Neural cell (in vitro differentiated cells): ENCODE results near the gene NIPBL. TPM values are rescaled to one million over a fixed set of nuclear protein-coding genes. Genes with fewer than 3 reads are reported as not detected.

ENCODE experiments used
- H2AFZ ChIP-seq: fragments of 200-600, 300-800 bp; sonication (generic), shearing (Covaris generic); 2 replicates; pipeline ENCODE4 v1.6.0; 2014; ENCODE audit warnings: low read depth, mild to moderate bottlenecking, antibody characterized with exemption, low read length, moderate library complexity
- H3F3A ChIP-seq: fragments of 200-600 bp; shearing (Covaris generic); 2 replicates; pipeline ENCODE4 v1.6.1; 2016; ENCODE audit warnings: mild to moderate bottlenecking, moderate library complexity, mixed read lengths, antibody characterized with exemption, low read length; ENCODE audit not compliant: insufficient read depth, poor library complexity, severe bottlenecking
- H3K27ac ChIP-seq: fragments of 200-600, 300-800 bp; sonication (generic), shearing (Covaris generic); 2 replicates; pipeline ENCODE4 v1.5.1; 2014; ENCODE audit warnings: mild to moderate bottlenecking, low read length, moderate library complexity
- H3K27me3 ChIP-seq: fragments of 300-800, 200-600 bp; sonication (generic), shearing (Covaris generic); 2 replicates; pipeline ENCODE4 v1.6.0; 2014; ENCODE audit warnings: mild to moderate bottlenecking, low read depth, low read length, moderate library complexity; ENCODE audit not compliant: insufficient read depth
- H3K36me3 ChIP-seq: fragments of 300-800, 200-600 bp; sonication (generic), shearing (Covaris generic); 2 replicates; pipeline ENCODE4 v1.5.1; 2014; ENCODE audit warnings: mild to moderate bottlenecking, antibody characterized with exemption, low read length, moderate library complexity; ENCODE audit not compliant: insufficient read depth
- H3K4me2 ChIP-seq: fragments of 300-800, 200-600 bp; sonication (generic), shearing (Covaris generic); 2 replicates; pipeline ENCODE4 v1.6.0; 2014; ENCODE audit warnings: mild to moderate bottlenecking, low read length
- H3K4me3 ChIP-seq: fragments of 300-800, 200-600 bp; sonication (generic), shearing (Covaris generic); 2 replicates; pipeline ENCODE4 v1.5.1; 2014; ENCODE audit warnings: mild to moderate bottlenecking, low read length, moderate library complexity
- H3K79me2 ChIP-seq: fragments of 200-600 bp; shearing (Covaris generic); replicated peaks from 2 replicates; pipeline ENCODE4 v1.6.0; 2014; ENCODE audit warnings: mild to moderate bottlenecking, low read length, moderate library complexity; ENCODE audit not compliant: insufficient read depth
- H3K9ac ChIP-seq: fragments of 300-800, 200-600 bp; sonication (generic), shearing (Covaris generic); 2 replicates; pipeline ENCODE4 v1.6.1; 2016; ENCODE audit warnings: mild to moderate bottlenecking, low read length, mixed read lengths
- H3K9me2 ChIP-seq: fragments of 200-600 bp; shearing (Covaris generic); 2 replicates; pipeline ENCODE4 v1.6.1; 2016; ENCODE audit warnings: mild to moderate bottlenecking, low read length, mixed read lengths; ENCODE audit not compliant: insufficient read depth
- H3K9me3 ChIP-seq: fragments of 200-600, 300-800 bp; sonication (generic), shearing (Covaris generic); 2 replicates; pipeline ENCODE4 v1.6.1; 2016; ENCODE audit warnings: mild to moderate bottlenecking, mixed run types, low read length, moderate library complexity, mixed read lengths
- H4K20me1 ChIP-seq: fragments of 200-600 bp; shearing (Covaris generic); 2 replicates; pipeline ENCODE4 v1.6.1; 2016; ENCODE audit warnings: mild to moderate bottlenecking, mixed run types; ENCODE audit not compliant: insufficient read depth
- CTCF ChIP-seq: fragments of 450-650 bp; IDR thresholded peaks from 2 replicates; pipeline ENCODE4 v1.5.1; 2014; ENCODE audit warnings: antibody characterized with exemption, mild to moderate bottlenecking, moderate library complexity; ENCODE audit not compliant: poor library complexity, severe bottlenecking
- EP300 ChIP-seq: fragments of 450-650 bp; conservative IDR thresholded peaks from 2 replicates; pipeline ENCODE4 v1.6.1; 2014; ENCODE audit warnings: antibody characterized with exemption, mild to moderate bottlenecking, moderate library complexity; ENCODE audit not compliant: poor library complexity, severe bottlenecking
- EZH2 ChIP-seq: fragments of 200-600, 300-800 bp; shearing (Covaris generic), sonication (generic); IDR thresholded peaks from 2 replicates; pipeline ENCODE4 v1.6.1; 2014; ENCODE audit warnings: antibody characterized with exemption, low read length, borderline replicate concordance, mild to moderate bottlenecking; ENCODE audit not compliant: insufficient read depth, poor library complexity, severe bottlenecking
- MXI1 ChIP-seq: fragments of 450-650 bp; conservative IDR thresholded peaks from 2 replicates; pipeline ENCODE4 v1.6.1; 2014; ENCODE audit warnings: antibody characterized with exemption, mild to moderate bottlenecking; ENCODE audit not compliant: poor library complexity, severe bottlenecking
- POLR2AphosphoS5 ChIP-seq: IDR thresholded peaks from 2 replicates; pipeline ENCODE4 v1.6.1; 2012
- RAD21 ChIP-seq: fragments of 450-650 bp; conservative IDR thresholded peaks from 2 replicates; pipeline ENCODE4 v1.6.1; 2014; ENCODE audit warnings: antibody characterized with exemption, mild to moderate bottlenecking, moderate library complexity
- REST ChIP-seq: IDR thresholded peaks from 2 replicates; pipeline ENCODE4 v1.6.1; 2012; ENCODE audit warnings: borderline replicate concordance
- SMC3 ChIP-seq: fragments of 450-650 bp; conservative IDR thresholded peaks from 2 replicates; pipeline ENCODE4 v1.6.1; 2014; ENCODE audit warnings: antibody characterized with exemption, mild to moderate bottlenecking, moderate library complexity; ENCODE audit not compliant: poor library complexity
- TAF1 ChIP-seq: IDR thresholded peaks from 2 replicates; pipeline ENCODE4 v1.6.1; 2012; ENCODE audit warnings: low read depth
- polyA plus RNA-seq: library from polyadenylated mRNA; depleted of rRNA; stranded (reverse); fragments of >200 nt; gene quantifications from 2 replicates; pipeline ENCODE4 v1.2.3, GENCODE V29; 2014

NIPBL gene
- polyA plus RNA-seq, 1 donor from 2014 or later = 27.5 TPM

GRCh38 chr5:36982146-36982545 lies 105.6 kb downstream of the NIPBL start (continued):
- no peak for TF ChIP-seq RAD21
- no peak for TF ChIP-seq MXI1
- no peak for TF ChIP-seq SMC3

GRCh38 chr5:36985387-36985786 lies 108.8 kb downstream of the NIPBL start:
- Histone ChIP-seq H4K20me1 (no peaks in the 10 kb centered on the region), H3K9ac (no peak overlapping the region), H3F3A (no peaks in the 10 kb centered on the region), H3K4me2 (no peak overlapping the region), H3K27ac (no peak overlapping the region), H2AFZ (no peak overlapping the region), H3K79me2 (peaks cover 53% of the 10 kb centered on the region), H3K36me3 (no peaks in the 10 kb centered on the region), H3K27me3 (no peaks in the 10 kb centered on the region), H3K4me3 (no peak overlapping the region), H3K9me2 (no peaks in the 10 kb centered on the region), H3K9me3 (no peaks in the 10 kb centered on the region)
- TF ChIP-seq MXI1 (no peak), CTCF (no peak), SMC3 (no peak), REST (no peak), EP300 (no peak), RAD21 (no peak), POLR2AphosphoS5 (no peak), TAF1 (no peak), EZH2 (no peak)

- no peak overlapping the region for H2AFZ ChIP-seq
- no peak overlapping the region for H3K27ac ChIP-seq
- H3K36me3 ChIP-seq = no peaks in the 10 kb centered on the region
- H3K9ac ChIP-seq = no peak overlapping the region
- no peaks in the 10 kb centered on the region for H4K20me1 ChIP-seq
- TF ChIP-seq CTCF = no peak
- TF ChIP-seq EZH2 = no peak
- TF ChIP-seq REST = no peak
- TF ChIP-seq SMC3 = no peak
- no peak for TF ChIP-seq TAF1
- TF ChIP-seq RAD21 = no peak
- TF ChIP-seq POLR2AphosphoS5 = no peak
- TF ChIP-seq EP300 = no peak
- TF ChIP-seq MXI1 = no peak
- H3K27me3 ChIP-seq = no peaks in the 10 kb centered on the region
- H3K4me2 ChIP-seq = no peak overlapping the region
- H3K9me3 ChIP-seq = no peaks in the 10 kb centered on the region
- no peak overlapping the region for H3K4me3 ChIP-seq
- H3K9me2 ChIP-seq = no peaks in the 10 kb centered on the region
- no peaks in the 10 kb centered on the region for H3F3A ChIP-seq
- H3K79me2 ChIP-seq = peaks cover 40% of the 10 kb centered on the region
Measured at GRCh38 chr5:36988396-36988795, 111.8 kb downstream of the NIPBL start.
